Kidney (tissue), 14 donors: Measurements from ENCODE around the gene AIF1L. TPM values are rescaled to one million over a fixed set of nuclear protein-coding genes. Genes with fewer than 3 reads are reported as not detected.

Experiments used
- DNase-seq, 5 donors: peaks; one replicate each; pipeline ENCODE4 v3.0.0-alpha.2; 2013 to 2020
- FAIRE-seq: peaks from 2 replicates; lab custom pipeline; 2012; peaks lifted over from hg19 to GRCh38; lab: Jason Lieb, UNC
- H3K27ac ChIP-seq, 2 donors: one replicate each; pipeline ENCODE4 v1.7.0; 2013; ENCODE audit warnings: low read depth in 2 of 2, low read length in 2 of 2, inconsistent platforms in 1 of 2
- H3K27me3 ChIP-seq: one replicate; pipeline ENCODE4 v1.7.1; 2013; ENCODE audit warnings: low read length, inconsistent platforms; ENCODE audit not compliant: control insufficient read depth, insufficient read depth
- H3K36me3 ChIP-seq, 3 donors: one replicate each; pipeline versions ENCODE4 v1.7.0 to v1.7.1; 2013; ENCODE audit warnings: low read length in 3 of 3, control low read depth in 1 of 3, inconsistent platforms in 1 of 3; ENCODE audit not compliant: insufficient read depth in 3 of 3, control insufficient read depth in 2 of 3
- H3K4me1 ChIP-seq, 3 donors: one replicate each; pipeline versions ENCODE4 v1.7.0 to v1.7.1; 2013; ENCODE audit warnings: low read length in 3 of 3, inconsistent platforms in 1 of 3, low read depth in 1 of 3; ENCODE audit not compliant: control insufficient read depth in 2 of 3, insufficient read depth in 2 of 3
- H3K4me3 ChIP-seq, 3 donors: one replicate each; pipeline versions ENCODE4 v1.7.0 to v1.8.1; 2013; ENCODE audit warnings: low read length in 3 of 3, control low read depth in 1 of 3, inconsistent platforms in 1 of 3
- H3K9ac ChIP-seq, 3 donors: one replicate each; pipeline versions ENCODE4 v1.7.0 to v1.7.1; 2013; ENCODE audit warnings: low read length in 3 of 3, control low read depth in 1 of 3, inconsistent platforms in 1 of 3
- H3K9me3 ChIP-seq, 3 donors: one replicate each; pipeline versions ENCODE4 v1.7.0 to v1.7.1; 2013; ENCODE audit warnings: low read length in 3 of 3, control low read depth in 1 of 3, inconsistent platforms in 1 of 3; ENCODE audit not compliant: control insufficient read depth in 2 of 3, insufficient read depth in 1 of 3
- intact Hi-C: fragments of 100-400 bp; cut with DNase I; formaldehyde crosslinking; loops from one replicate; pipeline ENCODE4 v1.11.1; 2022
- polyA plus RNA-seq: library from polyadenylated mRNA; stranded (reverse); fragments of 350-450 nt; fragmentation: Illumina TruSeq; extraction: RNeasy Lipid Tissue Mini Kit (QIAGEN cat#74804); gene quantifications from one replicate; pipeline ENCODE4 v1.2.3, GENCODE V29; 2014; ENCODE audit warnings: low read depth, low replicate concordance; ENCODE audit not compliant: insufficient read depth
- total RNA-seq: library from RNA; stranded (reverse); fragmentation: NEBNext Ultra II Directional; extraction: Animal tissue kit (Norgen Biotek cat#: 25700); gene quantifications from one replicate; pipeline ENCODE4 v1.2.1, GENCODE V29; 2021
- TF ChIP-seq, protein P1 (sequence below): IDR thresholded peaks from 3 replicates; pipeline ENCODE4 v1.5.1; 2012; ENCODE audit warnings: mild to moderate bottlenecking, moderate library complexity, borderline replicate concordance; ENCODE audit not compliant: insufficient read depth; ENCODE audit errors: extremely low read depth
- donor health status: control.
- donor health status: control.
- donor health status: control.
- donor health status: control.
- donor health status: control.
- donor health status: DM: yes; HTN: yes; CAD: no.
- donor health status: Normal renal cell carcinoma (clear cell type).

Gene AIF1L
- total and polyA plus RNA-seq, 2 donors from 2014 or later, result 397 to 439 TPM

DNA sequence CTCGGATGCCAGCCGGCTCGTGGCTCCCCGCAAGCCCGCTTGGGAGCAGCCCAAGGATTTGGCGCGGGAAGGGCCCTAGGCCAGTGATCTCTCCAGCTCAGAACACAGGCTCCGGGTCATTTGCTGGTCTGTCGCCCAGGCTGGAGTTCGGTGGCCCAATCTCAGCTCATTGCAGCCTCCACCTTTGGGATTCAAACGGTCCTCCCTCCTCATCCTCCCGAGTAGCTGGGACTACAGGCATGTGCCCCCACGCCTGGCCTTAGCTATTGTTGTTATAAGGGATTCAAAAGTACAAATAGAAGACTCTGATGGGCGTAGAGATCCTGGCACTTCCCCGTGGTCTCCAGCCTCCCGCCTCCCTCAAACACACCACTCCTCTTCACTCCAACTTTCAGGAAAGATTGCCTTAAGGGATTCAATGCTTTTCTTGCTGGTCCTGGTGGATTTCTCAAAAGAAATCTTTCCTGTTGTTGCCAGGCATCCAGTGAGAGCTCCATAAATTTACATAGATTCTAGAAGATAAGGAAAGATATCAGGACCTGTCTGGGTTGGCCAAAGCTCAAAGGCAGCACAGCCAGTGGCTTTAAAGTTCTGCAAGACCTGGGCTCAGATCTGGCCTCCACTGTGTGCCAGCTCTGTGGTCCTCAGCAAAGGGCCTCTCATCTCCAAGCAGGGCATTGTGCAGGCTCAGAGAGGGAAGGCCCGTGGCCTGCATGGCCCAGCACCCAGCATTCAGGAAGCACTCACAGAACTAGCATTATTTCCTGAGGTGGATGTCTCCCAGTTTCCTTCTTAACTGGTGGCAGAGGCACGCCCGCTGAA is 1.0 kb downstream of the AIF1L start:
- TF ChIP-seq, protein P1, sequence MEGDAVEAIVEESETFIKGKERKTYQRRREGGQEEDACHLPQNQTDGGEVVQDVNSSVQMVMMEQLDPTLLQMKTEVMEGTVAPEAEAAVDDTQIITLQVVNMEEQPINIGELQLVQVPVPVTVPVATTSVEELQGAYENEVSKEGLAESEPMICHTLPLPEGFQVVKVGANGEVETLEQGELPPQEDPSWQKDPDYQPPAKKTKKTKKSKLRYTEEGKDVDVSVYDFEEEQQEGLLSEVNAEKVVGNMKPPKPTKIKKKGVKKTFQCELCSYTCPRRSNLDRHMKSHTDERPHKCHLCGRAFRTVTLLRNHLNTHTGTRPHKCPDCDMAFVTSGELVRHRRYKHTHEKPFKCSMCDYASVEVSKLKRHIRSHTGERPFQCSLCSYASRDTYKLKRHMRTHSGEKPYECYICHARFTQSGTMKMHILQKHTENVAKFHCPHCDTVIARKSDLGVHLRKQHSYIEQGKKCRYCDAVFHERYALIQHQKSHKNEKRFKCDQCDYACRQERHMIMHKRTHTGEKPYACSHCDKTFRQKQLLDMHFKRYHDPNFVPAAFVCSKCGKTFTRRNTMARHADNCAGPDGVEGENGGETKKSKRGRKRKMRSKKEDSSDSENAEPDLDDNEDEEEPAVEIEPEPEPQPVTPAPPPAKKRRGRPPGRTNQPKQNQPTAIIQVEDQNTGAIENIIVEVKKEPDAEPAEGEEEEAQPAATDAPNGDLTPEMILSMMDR, result no peak
- no peaks in the 10 kb centered on the region for H3K27me3 ChIP-seq
- no peak for FAIRE-seq
- H3K9ac ChIP-seq, result peak overlapping the region; percentile 44 to 81 (median 59)
- peak overlapping the region; percentile 43 to 68 (median 57) for H3K4me3 ChIP-seq
- H3K4me1 ChIP-seq, result peaks cover 2 to 31% (median 19%) of the 10 kb centered on the region in 3 donors
- peaks cover 0 to 5% (median 0%) of the 10 kb centered on the region in 3 donors for H3K36me3 ChIP-seq
- H3K27ac ChIP-seq, result peak overlapping the region; percentile 87
- DNase-seq, result no peak
- intact Hi-C loops, result no loop called here
- H3K9me3 ChIP-seq, result no peaks in the 10 kb centered on the region

DNA sequence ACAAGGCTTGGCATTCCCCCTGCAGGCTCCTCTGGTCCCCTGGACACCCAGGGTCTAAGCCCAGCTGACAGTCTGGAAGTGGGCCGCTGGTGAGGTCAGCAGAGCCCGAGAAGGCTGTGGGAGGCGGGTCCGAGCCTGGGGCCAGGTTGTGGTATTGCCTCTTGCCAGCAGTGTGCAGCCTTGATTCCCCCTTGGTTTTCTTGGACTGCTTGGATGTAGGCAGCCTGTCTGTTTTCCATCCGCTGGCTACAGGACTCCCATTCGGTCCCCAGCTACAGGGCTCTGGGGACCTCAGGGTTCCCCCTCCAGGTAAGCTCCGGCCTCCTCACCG is 1.6 kb downstream of the AIF1L start:
- FAIRE-seq (no peak), DNase-seq (no peak)
- intact Hi-C loops, result no loop called here
- Histone ChIP-seq H3K9me3 (no peaks in the 10 kb centered on the region), H3K4me3 (peak overlapping the region in 2 of 3 donors; percentile 43 to 68), H3K27me3 (no peaks in the 10 kb centered on the region), H3K36me3 (peaks cover 0 to 5% (median 0%) of the 10 kb centered on the region in 3 donors), H3K4me1 (peaks cover 2 to 35% (median 20%) of the 10 kb centered on the region in 3 donors), H3K9ac (peak overlapping the region in 2 of 3 donors; percentile 59 to 81), H3K27ac (peak overlapping the region; percentile 87)
- TF ChIP-seq, protein P1, result no peak

DNA sequence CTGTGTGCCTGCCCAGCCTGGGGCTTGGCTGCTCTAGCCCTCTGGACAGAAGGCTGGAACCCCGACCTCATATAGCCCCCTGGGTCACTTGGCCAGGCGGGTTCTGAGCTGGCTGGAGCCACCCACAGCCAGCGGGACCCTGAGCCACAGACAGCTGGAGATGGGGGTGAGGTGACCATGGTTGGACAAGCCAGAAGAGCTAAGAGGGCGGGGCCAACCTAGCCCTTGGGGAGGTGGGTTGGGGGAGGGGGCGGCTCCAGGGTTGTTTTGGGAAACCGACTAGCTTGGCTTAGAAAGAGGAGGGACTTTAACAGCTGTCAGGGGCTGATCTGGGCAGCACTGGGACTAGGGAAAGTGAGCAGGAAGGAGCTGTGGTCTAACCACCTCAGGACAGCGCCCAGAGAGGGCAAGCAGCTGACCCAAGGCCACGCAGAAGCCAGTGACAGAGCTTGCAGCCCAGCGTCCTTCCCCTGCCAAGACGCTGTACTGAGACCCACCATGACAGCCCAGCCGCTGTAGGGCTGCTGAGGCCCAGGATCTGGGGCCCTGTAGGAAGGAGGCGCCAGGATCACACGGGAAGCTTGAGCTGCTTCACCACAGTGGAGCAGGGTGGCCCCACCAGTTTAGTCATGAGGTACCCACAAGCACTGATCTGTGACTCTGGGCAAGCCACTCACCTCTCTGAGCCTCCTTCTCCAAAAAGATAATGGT is 2.2 kb downstream of the AIF1L start:
- H3K4me3 ChIP-seq, result peak overlapping the region in 2 of 3 donors; percentile 43 to 68
- no peaks in the 10 kb centered on the region for H3K9me3 ChIP-seq

More for the DNA sequence above, 2.2 kb downstream of the AIF1L start:
- intact Hi-C loops, result no loop called here
- peak overlapping the region; percentile 87 for H3K27ac ChIP-seq
- no peaks in the 10 kb centered on the region for H3K27me3 ChIP-seq
- peaks cover 2 to 40% (median 20%) of the 10 kb centered on the region in 3 donors for H3K4me1 ChIP-seq
- FAIRE-seq (no peak), DNase-seq (peak in 2 of 5 donors; percentile 52 to 84)
- peaks cover 0 to 5% (median 0%) of the 10 kb centered on the region in 3 donors for H3K36me3 ChIP-seq
- TF ChIP-seq, protein P1, result no peak
- peak overlapping the region in 2 of 3 donors; percentile 59 to 81 for H3K9ac ChIP-seq
